Keratinocyte (primary cell): ENCODE data around the gene OGA. TPM values are rescaled to one million over a fixed set of nuclear protein-coding genes. Genes with fewer than 3 reads are reported as not detected.

ENCODE experiments used
- DNase-seq: peaks from one replicate; pipeline ENCODE4 v3.0.0-alpha.2; 2011; ENCODE audit warnings: low read depth, missing footprints, low spot score
- FAIRE-seq: peaks from 2 replicates; lab custom pipeline; 2011; peaks lifted over from hg19 to GRCh38; lab: Jason Lieb, UNC
- H2AFZ ChIP-seq: 2 replicates; pipeline ENCODE4 v1.6.0; 2012; ENCODE audit warnings: low read length, control low read depth, inconsistent platforms; ENCODE audit not compliant: control insufficient read depth
- H3K27ac ChIP-seq: 2 replicates; pipeline ENCODE4 v1.5.1; 2011; ENCODE audit warnings: low read length; ENCODE audit not compliant: control insufficient read depth, insufficient read depth
- H3K27me3 ChIP-seq: 3 replicates; pipeline ENCODE4 v1.6.0; 2011; ENCODE audit warnings: low read length; ENCODE audit not compliant: control insufficient read depth, insufficient read depth; ENCODE audit errors: extremely low read depth
- H3K36me3 ChIP-seq, 2 experiments: 2 replicates in 1 of 2; 3 replicates in 1 of 2; pipeline ENCODE4 v1.5.1; 2011; ENCODE audit warnings: low read length in 2 of 2, mild to moderate bottlenecking in 1 of 2; ENCODE audit not compliant: control insufficient read depth in 2 of 2, insufficient read depth in 2 of 2; ENCODE audit errors: extremely low read depth in 1 of 2
- H3K4me1 ChIP-seq: 3 replicates; pipeline ENCODE4 v1.5.1; 2011; ENCODE audit warnings: low read length; ENCODE audit not compliant: control insufficient read depth, insufficient read depth; ENCODE audit errors: extremely low read depth
- H3K4me2 ChIP-seq: 3 replicates; pipeline ENCODE4 v1.6.0; 2011; ENCODE audit warnings: low read depth, low read length; ENCODE audit not compliant: control insufficient read depth, insufficient read depth; ENCODE audit errors: extremely low read depth
- H3K4me3 ChIP-seq, 3 experiments: fragments of 200-600 bp in 1 of 3; sonication (generic) in 1 of 3; 2 replicates in 2 of 3; 3 replicates in 1 of 3; pipeline ENCODE4 v1.5.1; 2011 to 2016; ENCODE audit warnings: low read length in 3 of 3, mild to moderate bottlenecking in 3 of 3, control low read depth in 2 of 3, inconsistent platforms in 1 of 3, low read depth in 1 of 3, mixed read lengths in 1 of 3, mixed run types in 1 of 3, moderate library complexity in 1 of 3; ENCODE audit not compliant: control insufficient read depth in 2 of 3, insufficient read depth in 2 of 3; ENCODE audit errors: extremely low read depth in 1 of 3
- H3K79me2 ChIP-seq: 2 replicates; pipeline ENCODE4 v1.6.0; 2012; ENCODE audit warnings: low read length; ENCODE audit not compliant: control insufficient read depth, insufficient read depth
- H3K9ac ChIP-seq: 3 replicates; pipeline ENCODE4 v1.6.0; 2011; ENCODE audit warnings: low read length; ENCODE audit not compliant: control insufficient read depth, insufficient read depth; ENCODE audit errors: extremely low read depth
- H3K9me1 ChIP-seq: 3 replicates; pipeline ENCODE4 v1.6.0; 2011; ENCODE audit warnings: low read length; ENCODE audit not compliant: control insufficient read depth, insufficient read depth; ENCODE audit errors: extremely low read depth
- H3K9me3 ChIP-seq: 2 replicates; pipeline ENCODE4 v1.5.1; 2012; ENCODE audit warnings: low read depth, low read length; ENCODE audit not compliant: control insufficient read depth
- H4K20me1 ChIP-seq: 3 replicates; pipeline ENCODE4 v1.6.0; 2011; ENCODE audit warnings: low read length; ENCODE audit not compliant: control insufficient read depth, insufficient read depth; ENCODE audit errors: extremely low read depth
- EZH2 ChIP-seq: IDR thresholded peaks from one replicate; pipeline ENCODE4 v1.6.1; 2012; ENCODE audit warnings: inconsistent platforms, mild to moderate bottlenecking, low read length, moderate library complexity
- dilution Hi-C: fragments of 300-500 bp; cut with MboI; formaldehyde crosslinking; loops from one replicate; pipeline ENCODE4 v1.7.0; 2020; ENCODE audit warnings: low sequenced_read_pairs; ENCODE audit not compliant: extremely low pct_ligation_motif_present
- polyA plus RNA-seq, 5 experiments: library from polyadenylated mRNA; depleted of rRNA in 3 of 5; stranded (reverse) in 3 of 5; stranded (forward) in 1 of 5; unstranded in 1 of 5; fragments of >200 nt; gene quantifications; 1 replicate in 1 of 5; 2 replicates in 3 of 5; 3 replicates in 1 of 5; pipeline versions ENCODE4 v1.2.1 to v1.2.3, GENCODE V29; 2011 to 2012; ENCODE audit warnings: missing spikeins in 2 of 5, low read depth in 1 of 5, low replicate concordance in 1 of 5
- TF ChIP-seq, protein P1 (sequence below), 3 experiments: IDR thresholded peaks in 1 of 3; conservative IDR thresholded peaks in 1 of 3; optimal IDR thresholded peaks in 1 of 3; 2 replicates in 2 of 3; 3 replicates in 1 of 3; pipeline versions ENCODE3 to v1.5.1; 2011; ENCODE audit warnings: low read length in 3 of 3, mild to moderate bottlenecking in 3 of 3, moderate library complexity in 2 of 3, control low read depth in 1 of 3, inconsistent platforms in 1 of 3; ENCODE audit not compliant: insufficient read depth in 2 of 3; ENCODE audit errors: extremely low read depth in 1 of 3

The OGA gene
- polyA plus RNA-seq, 1 donor (not counting 4 experiments of a cell fraction or from before 2014, with no cell fraction given) = 104 TPM

- no peaks in the 10 kb centered on the region for H3K79me2 ChIP-seq
- no peak overlapping the region for H2AFZ ChIP-seq
- DNase-seq (no peak), FAIRE-seq (no peak)
- peaks cover 4% of the 10 kb centered on the region for H4K20me1 ChIP-seq
- no peaks in the 10 kb centered on the region for H3K4me1 ChIP-seq
- H3K9me1 ChIP-seq = peaks cover under 1% of the 10 kb centered on the region
- H3K4me3 ChIP-seq = no peak overlapping the region
- no peak overlapping the region for H3K27ac ChIP-seq
- no peaks in the 10 kb centered on the region for H3K9me3 ChIP-seq
- H3K4me2 ChIP-seq = no peak overlapping the region
- dilution Hi-C loops = no loop called here
- H3K9ac ChIP-seq = no peak overlapping the region
- no peak for TF ChIP-seq EZH2
- TF ChIP-seq, protein P1, sequence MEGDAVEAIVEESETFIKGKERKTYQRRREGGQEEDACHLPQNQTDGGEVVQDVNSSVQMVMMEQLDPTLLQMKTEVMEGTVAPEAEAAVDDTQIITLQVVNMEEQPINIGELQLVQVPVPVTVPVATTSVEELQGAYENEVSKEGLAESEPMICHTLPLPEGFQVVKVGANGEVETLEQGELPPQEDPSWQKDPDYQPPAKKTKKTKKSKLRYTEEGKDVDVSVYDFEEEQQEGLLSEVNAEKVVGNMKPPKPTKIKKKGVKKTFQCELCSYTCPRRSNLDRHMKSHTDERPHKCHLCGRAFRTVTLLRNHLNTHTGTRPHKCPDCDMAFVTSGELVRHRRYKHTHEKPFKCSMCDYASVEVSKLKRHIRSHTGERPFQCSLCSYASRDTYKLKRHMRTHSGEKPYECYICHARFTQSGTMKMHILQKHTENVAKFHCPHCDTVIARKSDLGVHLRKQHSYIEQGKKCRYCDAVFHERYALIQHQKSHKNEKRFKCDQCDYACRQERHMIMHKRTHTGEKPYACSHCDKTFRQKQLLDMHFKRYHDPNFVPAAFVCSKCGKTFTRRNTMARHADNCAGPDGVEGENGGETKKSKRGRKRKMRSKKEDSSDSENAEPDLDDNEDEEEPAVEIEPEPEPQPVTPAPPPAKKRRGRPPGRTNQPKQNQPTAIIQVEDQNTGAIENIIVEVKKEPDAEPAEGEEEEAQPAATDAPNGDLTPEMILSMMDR (optimal IDR thresholded peaks at IDR 0.05 in 1 of 3, IDR thresholded peaks at IDR 0.05 in 1 of 3, conservative IDR thresholded peaks at IDR 0.05 in 1 of 3; ENCODE audit: extremely low read depth in 1 of 3, insufficient read depth in 2 of 3, low read length in 3 of 3) = no peak
- no peaks in the 10 kb centered on the region for H3K27me3 ChIP-seq
- H3K36me3 ChIP-seq = peaks cover 0 to 6% of the 10 kb centered on the region in 2 experiments
These were observed 33.3 kb upstream of the OGA start for GRCh38 chr10:101851411-101852116.

GRCh38 chr10:101850749-101851148, 32.5 kb upstream of the OGA start:
- no peak overlapping the region for H3K9ac ChIP-seq
- H3K4me3 ChIP-seq = no peak overlapping the region
- H3K4me2 ChIP-seq = no peak overlapping the region
- dilution Hi-C loops = no loop called here
- H4K20me1 ChIP-seq = peaks cover 4% of the 10 kb centered on the region
- FAIRE-seq (no peak), DNase-seq (no peak)
- H3K27ac ChIP-seq = no peak overlapping the region
- peaks cover 0 to 8% of the 10 kb centered on the region in 2 experiments for H3K36me3 ChIP-seq
- no peaks in the 10 kb centered on the region for H3K4me1 ChIP-seq
- no peak for TF ChIP-seq EZH2
- TF ChIP-seq, protein P1 (optimal IDR thresholded peaks at IDR 0.05 in 1 of 3, IDR thresholded peaks at IDR 0.05 in 1 of 3, conservative IDR thresholded peaks at IDR 0.05 in 1 of 3; ENCODE audit: extremely low read depth in 1 of 3, insufficient read depth in 2 of 3, low read length in 3 of 3) = no peak
- H3K27me3 ChIP-seq = no peaks in the 10 kb centered on the region
- H3K9me3 ChIP-seq = no peaks in the 10 kb centered on the region
- no peaks in the 10 kb centered on the region for H3K79me2 ChIP-seq
- H2AFZ ChIP-seq = no peak overlapping the region
- H3K9me1 ChIP-seq = no peaks in the 10 kb centered on the region
